ENCODE results near the gene C10orf120.

Gene C10orf120

DNA sequence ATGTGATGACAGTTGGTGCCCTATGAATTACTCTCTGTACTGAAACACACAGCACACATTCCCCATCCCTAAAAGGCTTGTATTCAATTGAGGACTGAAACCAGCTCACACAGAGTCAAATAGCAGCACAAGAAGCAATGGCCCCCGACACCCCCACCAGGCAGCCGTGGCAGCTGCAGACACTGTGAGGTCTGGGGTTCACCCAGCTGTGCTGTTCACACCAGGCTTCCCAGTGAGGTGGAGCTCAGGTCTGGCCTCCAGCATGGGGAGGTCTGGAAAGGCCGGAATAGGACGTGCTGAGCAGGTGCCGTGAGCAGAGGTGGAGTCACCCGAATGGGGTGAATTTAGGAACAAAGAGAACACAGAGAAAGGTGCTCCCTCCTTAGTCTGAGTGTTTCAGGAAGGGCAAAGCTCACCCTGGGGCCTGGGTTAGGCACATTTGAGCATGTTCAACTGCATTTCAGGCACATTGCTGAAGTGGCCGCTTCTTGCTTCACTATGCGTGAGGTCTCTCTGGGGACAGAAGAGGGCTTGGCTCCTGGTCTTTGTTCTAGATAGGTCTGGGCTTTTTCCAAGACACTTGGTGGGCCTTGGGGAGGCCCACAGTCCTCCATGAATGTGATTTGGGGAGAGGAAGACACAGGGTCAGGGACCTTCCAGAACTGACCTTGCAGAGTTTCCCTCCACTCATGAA lies 41.1 kb downstream of the C10orf120 start:
- DNase-seq = no peak

DNA sequence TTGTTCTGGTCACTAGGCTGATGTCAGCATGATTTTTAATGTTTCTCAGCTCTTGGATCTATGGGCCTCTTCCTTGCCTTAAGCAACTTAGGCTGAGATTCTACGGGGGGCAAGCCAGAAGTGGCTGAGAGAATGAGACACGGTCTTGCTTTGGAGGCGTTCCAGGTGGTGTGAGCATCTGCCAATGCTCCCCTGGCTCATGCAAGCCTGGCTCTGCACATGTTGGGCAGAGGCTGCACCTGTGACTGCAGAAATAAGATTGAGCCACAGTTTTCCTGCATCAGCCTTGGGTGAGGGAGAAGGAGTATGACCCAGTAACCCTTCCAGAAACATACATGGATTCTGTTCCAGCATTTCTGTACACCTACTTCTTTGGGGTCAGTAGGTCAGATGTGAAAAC lies 41.9 kb downstream of the C10orf120 start:
- DNase-seq = peak; percentile 22

DNA sequence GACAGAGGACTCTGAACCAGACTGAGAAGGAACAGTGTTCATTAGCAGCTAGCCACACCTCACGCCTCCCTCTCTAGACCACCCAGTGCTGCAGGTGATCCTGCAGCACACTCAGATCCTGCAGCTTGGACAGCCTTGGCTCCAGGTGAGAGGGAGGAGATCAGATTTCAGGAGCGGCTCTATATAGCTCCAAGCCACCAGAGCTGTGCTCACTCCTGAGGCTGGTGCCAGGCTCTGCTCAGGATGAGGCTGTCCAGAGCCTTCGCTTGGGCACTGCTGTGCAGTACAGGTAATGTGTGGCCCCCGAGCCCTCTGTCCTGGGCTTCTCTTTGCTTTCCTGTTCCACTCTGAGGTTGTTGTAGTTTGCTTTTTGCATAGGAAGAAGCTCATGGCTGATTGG lies 42.4 kb downstream of the C10orf120 start:
- DNase-seq = no peak

DNA sequence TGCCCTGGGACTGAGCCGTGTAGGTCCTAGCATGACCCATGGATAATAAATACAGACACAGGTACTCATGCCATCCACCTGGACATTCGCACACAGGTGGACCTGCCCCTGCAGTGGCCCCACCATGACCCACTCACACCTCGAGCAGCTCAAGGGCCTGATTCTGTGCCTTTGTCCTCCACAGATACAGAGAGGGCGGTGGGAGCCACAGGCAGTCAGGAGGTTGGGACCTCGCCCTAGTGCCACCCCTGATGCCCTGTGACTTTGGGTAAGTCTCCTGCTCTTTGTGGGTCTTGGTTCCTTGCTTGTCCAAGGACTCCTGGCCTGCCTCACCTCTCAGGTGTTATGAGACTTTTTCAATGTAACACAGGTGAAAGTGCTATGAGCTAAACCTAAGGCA lies 42.9 kb downstream of the C10orf120 start:
- no peak for DNase-seq

DNA sequence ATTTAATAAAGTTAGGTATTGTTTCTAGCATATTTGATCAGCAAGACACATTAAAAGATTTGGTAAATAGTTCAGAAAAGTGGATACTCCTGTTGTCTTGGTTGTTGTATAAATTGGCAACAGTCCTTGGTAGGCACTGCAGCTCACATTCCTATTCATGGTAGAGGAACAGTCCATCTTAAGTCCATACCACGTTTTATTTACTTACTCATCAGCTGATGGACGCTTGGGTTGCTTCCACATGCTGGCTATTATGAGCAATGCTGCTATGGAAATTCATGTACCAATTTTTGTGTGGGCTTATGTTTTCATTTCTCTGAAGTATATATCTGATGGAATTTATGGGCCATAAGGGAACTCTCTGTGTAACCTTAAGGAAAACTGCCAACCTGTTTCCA lies 43.3 kb downstream of the C10orf120 start:
- no peak for DNase-seq

DNA sequence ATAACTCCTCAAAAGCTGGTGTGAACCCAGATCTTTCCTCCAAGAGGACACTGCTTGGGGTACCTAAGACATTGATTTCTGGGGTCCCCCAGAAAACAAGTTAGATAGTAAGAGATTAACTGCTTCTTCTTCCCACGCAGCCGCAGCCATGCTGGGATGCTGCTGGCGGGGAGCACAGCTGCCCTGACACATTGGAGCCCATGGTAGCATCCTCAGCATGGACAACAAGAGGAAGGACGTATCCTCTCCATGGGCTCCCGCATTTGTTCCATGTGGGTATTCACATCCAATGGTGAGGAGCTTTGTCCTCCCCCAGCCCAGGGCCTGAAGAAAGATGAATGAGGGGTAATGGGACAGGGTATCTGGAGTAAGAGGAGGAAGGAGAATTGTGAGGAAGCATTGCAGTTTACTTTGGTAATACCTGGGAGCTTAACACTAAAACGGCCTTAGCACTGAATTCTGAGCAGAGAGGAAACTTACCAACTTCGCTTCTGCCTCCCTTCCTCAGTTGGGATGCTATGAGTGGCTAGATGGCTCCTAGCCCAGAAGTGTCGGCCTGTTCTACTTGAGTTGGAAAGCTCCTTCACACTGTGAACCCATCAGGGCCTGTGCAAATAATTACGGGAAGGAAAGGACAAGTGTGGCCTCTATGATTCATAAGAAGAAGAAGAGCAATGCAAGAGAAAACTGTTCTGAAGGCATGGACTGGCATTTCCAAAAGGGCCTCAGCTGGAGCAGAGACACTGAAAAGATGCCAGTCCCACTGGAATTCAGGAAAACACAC lies 43.9 kb downstream of the C10orf120 start:
- DNase-seq = peak; percentile 66

DNA sequence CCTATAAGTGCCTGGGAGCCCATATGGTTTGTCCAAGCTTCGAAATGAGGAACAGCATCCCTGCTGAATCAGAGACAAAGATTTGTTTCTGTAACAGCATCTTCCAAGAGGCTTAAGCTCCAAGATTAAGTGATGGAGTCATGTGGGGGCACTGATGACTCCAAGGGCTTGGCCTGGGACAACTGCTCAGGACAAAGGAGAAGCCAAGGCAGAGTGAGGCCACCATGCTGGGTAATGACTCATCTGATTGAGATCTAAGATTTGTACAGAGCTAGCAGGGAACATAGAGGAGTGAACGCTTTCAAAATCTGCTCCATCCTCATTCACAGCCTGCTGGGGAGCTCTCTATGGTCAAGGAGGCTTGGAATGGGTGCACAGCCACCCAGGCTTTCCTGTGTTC lies 49.3 kb downstream of the C10orf120 start:
- DNase-seq = no peak

DNA sequence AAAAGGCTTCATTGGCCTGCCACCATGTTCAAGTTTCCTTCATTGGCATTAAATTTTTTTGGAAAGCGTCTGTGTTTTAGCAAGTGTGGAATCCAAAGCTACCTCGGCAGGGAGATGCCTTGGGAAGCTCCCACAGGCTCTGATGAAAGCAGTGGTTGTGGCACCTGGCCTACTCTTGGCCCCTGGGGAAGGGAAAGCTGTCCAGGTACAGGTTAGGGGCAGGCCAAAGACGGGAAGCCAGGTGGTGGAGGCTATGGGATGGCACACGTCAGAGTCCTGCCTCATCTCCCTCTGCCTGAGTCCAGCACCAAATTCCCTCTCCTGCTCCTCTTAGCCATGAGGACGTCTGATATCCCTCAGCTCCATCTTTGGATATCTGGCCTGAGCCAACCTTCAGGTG lies 49.7 kb downstream of the C10orf120 start:
- DNase-seq = no peak

DNA sequence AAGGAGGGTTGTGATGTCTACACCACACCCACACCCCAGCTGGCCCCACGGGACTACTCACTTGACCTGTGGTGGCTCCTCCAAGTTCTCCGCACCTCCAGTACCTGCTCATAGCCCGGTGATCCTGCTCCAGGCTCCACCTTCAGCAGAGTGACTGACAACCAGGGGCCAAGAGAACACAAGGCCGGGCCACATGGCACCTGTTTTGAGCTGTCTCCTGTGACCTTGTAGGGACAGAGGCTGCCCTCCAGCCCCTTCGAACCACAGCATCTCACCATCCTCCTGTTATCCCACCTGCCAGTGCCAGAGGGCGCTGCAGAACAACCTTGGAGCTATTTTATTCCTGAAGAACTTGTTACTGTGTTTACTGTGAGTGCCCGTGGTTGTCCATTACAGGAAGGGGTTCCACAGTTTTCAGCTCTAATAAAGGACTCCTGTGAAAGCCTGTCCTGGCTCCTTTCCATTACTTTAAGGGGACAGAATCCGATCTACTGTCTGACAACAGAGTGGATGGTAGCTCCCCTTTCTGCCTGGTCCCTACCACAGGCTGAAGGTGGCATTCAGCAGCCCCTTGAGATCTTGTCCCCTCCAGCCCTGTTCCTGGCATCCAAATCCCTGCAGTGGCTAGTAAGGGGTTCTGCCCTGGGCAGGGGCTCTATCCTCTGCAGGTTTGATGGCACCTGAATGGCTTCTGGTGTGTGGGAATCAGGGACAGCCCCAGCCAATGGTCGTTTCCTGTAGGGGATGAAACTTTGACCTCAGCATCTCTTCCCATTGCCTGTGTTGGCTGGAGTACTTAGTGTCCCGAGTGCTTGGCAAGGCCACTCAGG lies 50.8 kb downstream of the C10orf120 start:
- DNase-seq = peak; percentile 27
